Adipocyte (in vitro differentiated cells): ENCODE data around the gene NMBR.
"Not testable (repeated sequence)": the region's sequence is repeated elsewhere in the genome, so short reads cannot be mapped to it uniquely, and the experiment has no call there.

Experiments used
- DNase-seq: peaks from one replicate; pipeline ENCODE4 v3.0.0-alpha.2; 2015; ENCODE audit warnings: low read depth
- H3K27me3 ChIP-seq: replicated peaks from 2 replicates; pipeline ENCODE4 v1.7.0; 2013; ENCODE audit warnings: mild to moderate bottlenecking, low read length, moderate library complexity; ENCODE audit not compliant: control insufficient read depth, insufficient read depth
- H3K36me3 ChIP-seq: 2 replicates; pipeline ENCODE4 v1.7.0; 2013; ENCODE audit warnings: low read length, mild to moderate bottlenecking, moderate library complexity; ENCODE audit not compliant: control insufficient read depth, insufficient read depth, severe bottlenecking
- H3K4me1 ChIP-seq: 2 replicates; pipeline ENCODE4 v1.7.0; 2013; ENCODE audit warnings: mild to moderate bottlenecking, low read length, moderate library complexity; ENCODE audit not compliant: control insufficient read depth, insufficient read depth
- H3K4me3 ChIP-seq: 2 replicates; pipeline ENCODE4 v1.7.0; 2013; ENCODE audit warnings: mild to moderate bottlenecking, low read length, moderate library complexity
- H3K9ac ChIP-seq: 2 replicates; pipeline ENCODE4 v1.7.0; 2013; ENCODE audit warnings: mild to moderate bottlenecking, low read length, moderate library complexity
- H3K9me3 ChIP-seq: 2 replicates; pipeline ENCODE4 v1.7.0; 2013; ENCODE audit warnings: mild to moderate bottlenecking, low read length, moderate library complexity; ENCODE audit not compliant: control insufficient read depth

The NMBR gene

DNA sequence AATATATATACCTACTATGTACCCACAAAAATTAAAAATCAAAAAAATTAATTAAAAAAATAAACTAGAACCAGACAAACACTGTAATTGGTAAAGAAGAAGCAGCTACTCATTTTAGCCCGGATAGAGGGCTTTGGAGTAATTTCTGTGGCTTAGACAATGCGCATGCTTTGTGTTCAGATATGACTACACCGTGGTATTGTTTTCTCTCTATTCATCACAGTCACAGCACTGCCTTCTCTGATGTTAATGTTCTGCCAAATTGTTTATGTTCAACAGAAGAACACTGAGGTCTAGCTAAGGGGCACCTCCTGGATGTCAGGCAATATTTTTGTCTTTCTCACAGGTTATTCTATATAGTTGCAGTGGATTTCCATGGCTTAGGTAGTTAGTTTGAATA lies 91.7 kb downstream of the NMBR start:
- Histone ChIP-seq H3K9ac (no peak overlapping the region), H3K4me3 (no peak overlapping the region), H3K4me1 (no peaks in the 10 kb centered on the region), H3K27me3 (no peaks in the 10 kb centered on the region), H3K36me3 (no peaks in the 10 kb centered on the region), H3K9me3 (peaks cover 30% of the 10 kb centered on the region)
- no peak for DNase-seq

DNA sequence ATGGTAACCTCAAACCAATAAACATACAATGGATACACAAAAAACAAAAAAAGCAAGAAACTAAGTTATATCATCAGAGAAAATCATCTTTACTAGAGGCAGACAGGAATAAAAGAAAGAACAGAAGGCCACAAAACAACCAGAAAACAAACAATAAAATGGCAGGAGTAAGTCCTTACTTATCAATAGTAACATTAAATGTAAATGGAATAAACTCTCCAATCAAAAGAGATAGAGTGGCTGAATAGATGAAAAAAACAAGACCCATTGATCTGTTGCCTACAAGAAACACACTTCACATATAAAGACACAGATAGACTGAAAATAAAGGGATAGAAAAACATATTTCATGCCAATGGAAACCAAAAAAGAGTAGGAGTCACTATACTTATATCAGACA lies 95.5 kb downstream of the NMBR start:
- Histone ChIP-seq H3K27me3 (no peaks in the 10 kb centered on the region), H3K4me3 (peak overlapping the region; percentile 30), H3K9ac (no peak overlapping the region), H3K4me1 (no peaks in the 10 kb centered on the region), H3K9me3 (peaks cover 30% of the 10 kb centered on the region), H3K36me3 (no peaks in the 10 kb centered on the region)
- DNase-seq, result no peak

DNA sequence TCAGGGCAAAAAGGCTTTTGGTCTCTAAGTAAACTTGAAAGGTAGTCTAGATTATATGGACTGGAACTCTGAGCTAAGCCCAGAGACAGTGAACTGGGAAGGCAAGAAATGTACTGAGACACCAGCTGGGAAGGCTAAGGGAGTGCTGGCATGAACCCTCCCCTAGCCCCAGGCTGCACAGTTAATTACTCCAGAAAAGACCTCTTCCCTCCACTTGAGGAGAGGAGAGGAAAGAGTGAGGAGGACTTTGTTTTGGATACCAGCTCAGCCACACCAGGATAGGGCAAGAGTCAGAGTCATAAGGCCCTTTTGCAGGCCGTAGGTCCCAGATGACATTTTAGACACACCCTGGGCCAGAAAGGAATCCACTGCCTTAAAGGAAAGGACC lies 98.3 kb downstream of the NMBR start:
- Histone ChIP-seq H3K36me3 (no peaks in the 10 kb centered on the region), H3K9ac (no peak overlapping the region), H3K4me1 (peaks cover 2% of the 10 kb centered on the region), H3K27me3 (no peaks in the 10 kb centered on the region), H3K9me3 (peaks cover 30% of the 10 kb centered on the region), H3K4me3 (no peak overlapping the region)
- no peak for DNase-seq

DNA sequence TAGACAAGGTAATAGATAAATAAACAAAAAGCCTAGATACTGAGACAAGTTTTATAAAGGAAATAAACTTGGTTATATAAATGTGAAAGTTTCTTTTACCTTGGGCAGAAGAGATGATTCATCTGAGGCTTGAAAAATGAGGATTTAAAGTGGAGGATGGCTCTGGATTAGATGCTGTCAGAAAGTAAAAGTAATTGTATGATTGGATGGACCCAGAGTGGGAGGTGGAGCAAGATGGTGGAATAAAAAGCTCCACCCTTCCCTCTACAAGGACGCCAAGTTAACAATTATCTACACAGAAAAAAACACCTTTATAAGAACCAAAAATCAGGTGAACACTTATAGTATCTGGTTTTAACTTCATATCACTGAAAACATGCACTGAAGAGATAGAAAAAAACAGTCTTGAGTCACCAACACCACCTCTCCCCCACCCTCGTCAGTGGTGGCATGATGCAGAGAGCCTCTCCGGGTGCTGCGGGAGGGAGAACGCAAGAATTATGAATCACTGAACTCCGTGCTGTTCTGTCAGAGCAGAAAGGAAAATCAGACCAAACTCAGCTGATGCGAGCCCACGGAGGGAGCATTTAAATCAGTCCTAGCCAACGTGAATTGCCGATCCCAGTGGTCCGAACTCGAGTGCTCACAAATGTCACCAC lies 98.9 kb downstream of the NMBR start:
- no peak for DNase-seq
- Histone ChIP-seq H3K4me3 (no peak overlapping the region), H3K27me3 (no peaks in the 10 kb centered on the region), H3K36me3 (no peaks in the 10 kb centered on the region), H3K4me1 (peaks cover 2% of the 10 kb centered on the region), H3K9me3 (peaks cover 28% of the 10 kb centered on the region), H3K9ac (no peak overlapping the region)

DNA sequence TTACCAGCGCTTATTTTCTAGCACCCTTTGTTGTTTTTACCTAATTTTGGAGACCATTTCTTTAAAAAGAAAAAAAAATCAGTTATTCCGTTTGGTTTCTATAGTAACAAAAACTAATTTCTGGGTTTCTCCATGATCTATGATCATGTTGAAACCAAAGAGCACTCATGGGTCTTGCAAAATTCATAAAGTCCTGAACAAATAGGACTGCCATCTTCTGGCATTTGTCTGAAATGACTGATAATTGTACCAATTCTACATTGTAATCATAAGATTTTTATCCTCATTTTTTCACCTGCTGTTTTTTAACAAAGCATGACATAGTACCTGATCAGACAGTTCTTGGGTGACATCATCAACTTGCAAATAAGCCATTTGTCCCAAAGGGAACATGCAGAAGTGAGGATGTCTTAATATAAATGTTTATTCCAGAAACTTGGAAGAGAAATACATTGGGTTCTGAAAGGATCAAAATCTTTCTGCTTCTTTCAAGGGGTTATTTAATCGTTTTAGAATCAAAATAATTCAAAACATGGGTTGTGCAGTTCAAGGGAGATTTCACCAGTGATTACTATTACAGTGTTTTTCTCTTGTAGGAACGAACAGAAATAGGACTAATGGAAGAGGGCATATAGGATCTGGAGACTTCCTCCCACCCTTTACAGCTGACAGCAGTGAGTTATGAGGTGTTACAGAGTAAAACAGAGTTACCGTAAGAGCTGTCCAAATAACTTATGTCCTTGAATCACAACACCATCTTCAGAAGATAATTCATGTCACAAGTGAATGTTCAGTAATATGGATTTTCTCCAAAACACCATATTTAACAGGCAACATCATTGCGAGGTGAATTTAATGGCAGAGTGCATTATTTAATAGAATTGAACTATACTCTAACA lies 101.3 kb downstream of the NMBR start:
- Histone ChIP-seq H3K4me1 (peaks cover 2% of the 10 kb centered on the region), H3K9ac (no peak overlapping the region), H3K36me3 (no peaks in the 10 kb centered on the region), H3K27me3 (no peaks in the 10 kb centered on the region), H3K4me3 (peak overlapping the region; percentile 54), H3K9me3 (peaks cover 3% of the 10 kb centered on the region)
- DNase-seq, result peak; percentile 70

DNA sequence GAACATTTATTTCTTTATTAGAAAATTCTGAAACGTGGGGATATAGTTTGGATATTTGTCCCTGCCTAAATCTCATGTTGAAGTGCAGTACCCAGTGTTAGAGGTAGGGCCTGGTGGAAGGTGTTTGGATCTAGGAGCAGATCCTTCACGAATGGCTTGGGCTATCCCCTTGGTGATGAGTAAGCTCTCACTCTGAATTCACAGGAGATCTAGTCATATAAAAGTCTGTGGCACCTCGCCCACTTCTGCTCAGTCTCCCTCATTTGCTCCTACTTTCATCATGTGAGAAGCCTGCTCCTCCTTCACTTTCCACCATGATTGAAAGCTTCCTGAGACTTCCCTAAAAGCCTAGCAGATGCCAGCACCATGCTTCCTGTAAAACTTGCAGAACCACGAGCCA lies 111.0 kb downstream of the NMBR start:
- Histone ChIP-seq H3K4me3 (no peak overlapping the region), H3K9ac (no peak overlapping the region), H3K36me3 (no peaks in the 10 kb centered on the region), H3K27me3 (no peaks in the 10 kb centered on the region), H3K4me1 (no peaks in the 10 kb centered on the region), H3K9me3 (no peaks in the 10 kb centered on the region)
- DNase-seq, result no peak

DNA sequence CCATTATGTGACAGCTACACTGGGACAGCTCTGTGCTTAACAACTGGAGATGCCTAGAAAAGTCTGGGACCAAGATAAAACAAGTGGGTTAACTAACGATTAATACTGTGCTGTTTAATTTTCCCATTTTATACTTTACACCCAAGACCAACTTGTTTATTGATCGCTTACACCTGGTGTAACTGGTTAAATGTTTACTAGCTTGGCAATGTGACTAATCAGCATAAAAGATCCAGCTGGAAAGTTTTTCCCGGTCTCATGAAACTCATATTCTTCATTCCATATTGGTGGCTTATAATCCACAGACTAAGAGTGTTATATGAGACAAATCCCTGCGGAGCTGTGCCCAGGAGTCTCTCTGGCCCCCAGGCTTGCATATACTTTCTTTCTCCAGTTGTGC lies 115.9 kb downstream of the NMBR start:
- Histone ChIP-seq H3K27me3 (no peaks in the 10 kb centered on the region), H3K36me3 (no peaks in the 10 kb centered on the region), H3K9me3 (no peaks in the 10 kb centered on the region), H3K9ac (no peak overlapping the region), H3K4me1 (no peaks in the 10 kb centered on the region), H3K4me3 (no peak overlapping the region)
- DNase-seq, result no peak

DNA sequence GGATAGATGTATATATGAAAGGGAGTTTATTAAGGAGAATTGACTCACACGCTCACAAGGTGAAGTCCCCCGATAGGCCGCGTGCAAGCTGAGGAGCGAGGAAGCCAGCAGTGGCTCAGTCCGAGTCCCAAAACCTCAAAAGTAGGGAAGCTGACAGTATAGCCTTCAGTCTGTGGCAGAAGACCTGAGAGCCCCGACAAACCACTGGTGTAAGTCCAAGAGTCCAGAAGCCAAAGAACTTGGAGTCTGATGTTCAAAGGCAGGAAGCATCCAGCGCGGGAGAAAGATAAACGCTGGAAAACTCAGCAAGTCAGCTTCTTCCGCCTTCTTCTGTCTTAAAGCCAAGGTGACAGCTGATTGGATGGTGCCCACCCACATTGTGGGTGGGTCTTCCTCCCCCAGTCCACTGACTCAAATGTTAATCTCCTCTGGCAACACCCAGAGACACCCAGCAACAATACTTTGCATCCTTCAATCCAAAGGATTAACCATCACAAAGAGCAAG lies 116.8 kb downstream of the NMBR start:
- H3K9ac ChIP-seq, result no peak overlapping the region
- H3K4me1 ChIP-seq, result no peaks in the 10 kb centered on the region
- DNase-seq, result no peak
- peak overlapping the region; percentile 75 for H3K4me3 ChIP-seq
- no peaks in the 10 kb centered on the region for H3K27me3 ChIP-seq
- H3K36me3 ChIP-seq, result no peaks in the 10 kb centered on the region
- H3K9me3 ChIP-seq, result no peaks in the 10 kb centered on the region

DNA sequence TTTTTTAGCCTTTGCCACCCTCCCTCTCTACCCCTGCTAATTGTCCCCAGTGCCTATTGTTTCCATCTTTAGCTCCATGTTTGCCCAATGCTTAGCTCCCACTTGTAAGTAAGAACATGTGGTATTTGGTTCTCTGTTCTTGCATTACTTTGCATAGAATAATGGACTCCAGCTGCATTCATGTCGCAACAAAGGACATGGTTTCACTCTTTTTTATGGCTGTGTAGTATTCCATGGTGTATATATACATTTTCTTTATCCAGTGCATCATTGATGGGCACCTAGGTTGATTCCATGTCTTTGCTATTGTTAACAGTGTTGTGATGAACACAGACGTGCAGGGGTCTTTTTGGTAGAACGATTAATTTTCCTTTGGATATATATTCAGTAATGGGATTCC lies 118.4 kb downstream of the NMBR start:
- H3K27me3 ChIP-seq, result no peaks in the 10 kb centered on the region
- H3K9me3 ChIP-seq, result no peaks in the 10 kb centered on the region
- DNase-seq, result no peak
- H3K4me1 ChIP-seq, result no peaks in the 10 kb centered on the region
- no peaks in the 10 kb centered on the region for H3K36me3 ChIP-seq
- no peak overlapping the region for H3K9ac ChIP-seq
- H3K4me3 ChIP-seq, result no peak overlapping the region

DNA sequence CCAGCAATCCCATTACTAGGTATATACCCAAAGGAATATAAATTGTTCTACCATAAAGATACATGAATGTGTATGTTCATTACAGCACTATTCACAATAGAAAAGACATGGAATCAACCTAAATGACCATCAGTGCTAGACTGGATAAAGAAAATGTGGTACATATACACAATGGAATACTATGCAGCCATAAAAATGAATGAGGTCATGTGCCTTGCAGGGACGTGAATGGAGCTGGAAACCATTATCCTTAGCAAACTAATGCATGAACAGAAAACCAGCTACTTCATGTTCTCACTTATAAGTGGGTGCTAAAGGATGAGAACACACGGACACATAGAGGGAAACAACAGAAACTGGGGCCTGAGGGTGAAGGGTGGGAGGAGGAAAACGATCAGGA lies 119.1 kb downstream of the NMBR start:
- H3K4me3 ChIP-seq, DNase-seq, H3K4me1 ChIP-seq, H3K27me3 ChIP-seq, H3K9ac ChIP-seq, H3K36me3 ChIP-seq, H3K9me3 ChIP-seq: not testable (repeated sequence)

DNA sequence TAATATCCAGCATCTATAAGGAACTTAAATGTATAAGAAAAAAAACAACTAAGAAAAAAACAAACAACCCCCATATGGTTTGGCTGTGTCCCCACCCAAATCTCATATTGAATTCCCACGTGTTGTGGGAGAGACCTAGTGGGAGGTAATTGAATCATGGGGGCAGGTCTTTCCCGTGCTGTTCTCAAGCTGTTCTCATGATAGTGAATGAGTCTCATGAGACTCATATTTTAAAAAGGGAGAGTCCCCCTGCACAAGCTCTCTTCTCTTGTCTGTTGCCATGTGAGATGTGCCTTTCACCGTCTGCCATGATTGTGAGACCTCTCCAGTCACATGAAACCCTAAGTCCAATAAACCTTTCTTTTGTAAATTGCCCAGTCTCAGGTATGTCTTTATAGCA lies 119.8 kb downstream of the NMBR start:
- no peak overlapping the region for H3K9ac ChIP-seq

More for the DNA sequence above, 119.8 kb downstream of the NMBR start:
- Histone ChIP-seq H3K4me3 (no peak overlapping the region), H3K4me1 (no peaks in the 10 kb centered on the region), H3K27me3 (no peaks in the 10 kb centered on the region), H3K9me3 (no peaks in the 10 kb centered on the region), H3K36me3 (no peaks in the 10 kb centered on the region)
- no peak for DNase-seq
